Measurements from ENCODE around the gene CCDC157.

The CCDC157 gene

GRCh38 chr22:30396871-30397655 lies 40.3 kb downstream of the CCDC157 start, which contains the start of gene SEC14L2:
TSS of gene SEC14L2 (plus strand) at chr22:30397018. CDS start at chr22:30397117, 99 bp downstream.
- Histone ChIP-seq H3K36me3 (ENCODE audit: low read depth) (peaks cover 31% of the 10 kb centered on the region), H3K4me1 (ENCODE audit: insufficient read depth, poor library complexity, severe bottlenecking) (peaks cover 11% of the 10 kb centered on the region), H3K9me3 (ENCODE audit: severe bottlenecking) (no peaks in the 10 kb centered on the region), H3K4me3 (ENCODE audit: severe bottlenecking) (peak within 1 kb of the TSS; percentile 69), H3K27me3 (ENCODE audit: insufficient read depth, poor library complexity, severe bottlenecking) (no peaks in the 10 kb centered on the region), H3K27ac (ENCODE audit: poor library complexity, severe bottlenecking) (peak within 1 kb of the TSS; percentile 73)
- TF ChIP-seq CTCF (IDR thresholded peaks at IDR 0.05; ENCODE audit: poor library complexity, severe bottlenecking): no peak
- DNase-seq (ENCODE audit: low spot score) (no peak), ATAC-seq (ENCODE audit: low read depth) (peak; percentile 84)

- no peak; the same call in 2 of the 3 replicates for ATAC-seq (ENCODE audit: low read depth)
- no peak for TF ChIP-seq CTCF (IDR thresholded peaks at IDR 0.05; ENCODE audit: poor library complexity, severe bottlenecking)
- peak overlapping the region; percentile 69 for H3K4me3 ChIP-seq (ENCODE audit: severe bottlenecking)
Measured at GRCh38 chr22:30397656-30398635, 41.1 kb downstream of the CCDC157 start.

GRCh38 chr22:30398685-30399680 lies 42.2 kb downstream of the CCDC157 start:
- H3K36me3 ChIP-seq (ENCODE audit: low read depth): peaks cover 46% of the 10 kb centered on the region
- no peaks in the 10 kb centered on the region for H3K27me3 ChIP-seq (ENCODE audit: insufficient read depth, poor library complexity, severe bottlenecking)
- peaks cover 11% of the 10 kb centered on the region for H3K4me1 ChIP-seq (ENCODE audit: insufficient read depth, poor library complexity, severe bottlenecking)
- TF ChIP-seq CTCF (IDR thresholded peaks at IDR 0.05; ENCODE audit: poor library complexity, severe bottlenecking): no peak
- ATAC-seq (ENCODE audit: low read depth) (no peak), DNase-seq (ENCODE audit: low spot score) (no peak)
- H3K27ac ChIP-seq (ENCODE audit: poor library complexity, severe bottlenecking): peak overlapping the region; percentile 73
- H3K4me3 ChIP-seq (ENCODE audit: severe bottlenecking): peak overlapping the region; percentile 69
- H3K9me3 ChIP-seq (ENCODE audit: severe bottlenecking): no peaks in the 10 kb centered on the region

More at GRCh38 chr22:30397656-30398635, 41.1 kb downstream of the CCDC157 start:
- H3K36me3 ChIP-seq (ENCODE audit: low read depth): peaks cover 40% of the 10 kb centered on the region
- no peaks in the 10 kb centered on the region for H3K9me3 ChIP-seq (ENCODE audit: severe bottlenecking)
- no peaks in the 10 kb centered on the region for H3K27me3 ChIP-seq (ENCODE audit: insufficient read depth, poor library complexity, severe bottlenecking)
- peaks cover 11% of the 10 kb centered on the region for H3K4me1 ChIP-seq (ENCODE audit: insufficient read depth, poor library complexity, severe bottlenecking)
- H3K27ac ChIP-seq (ENCODE audit: poor library complexity, severe bottlenecking): peak overlapping the region; percentile 73
- no peak for DNase-seq (ENCODE audit: low spot score)

GRCh38 chr22:30399718-30400117 lies 42.9 kb downstream of the CCDC157 start:
- H3K27me3 ChIP-seq (ENCODE audit: insufficient read depth, poor library complexity, severe bottlenecking): no peaks in the 10 kb centered on the region
- H3K4me3 ChIP-seq (ENCODE audit: severe bottlenecking): no peak overlapping the region
- peaks cover 11% of the 10 kb centered on the region for H3K4me1 ChIP-seq (ENCODE audit: insufficient read depth, poor library complexity, severe bottlenecking)
- no peaks in the 10 kb centered on the region for H3K9me3 ChIP-seq (ENCODE audit: severe bottlenecking)
- H3K27ac ChIP-seq (ENCODE audit: poor library complexity, severe bottlenecking): peak overlapping the region; percentile 73
- DNase-seq (ENCODE audit: low spot score) (no peak), ATAC-seq (ENCODE audit: low read depth) (no peak)
- TF ChIP-seq CTCF (IDR thresholded peaks at IDR 0.05; ENCODE audit: poor library complexity, severe bottlenecking): no peak
- H3K36me3 ChIP-seq (ENCODE audit: low read depth): peaks cover 53% of the 10 kb centered on the region

Measured in RWPE2 (cell line).